Activated naive CD8-positive, alpha-beta T cell treated with anti-CD3 and anti-CD28 coated beads, Interleukin-2, amount 50 U/mL, for 24 hours (primary cell): ENCODE data around the gene FAM217B.

Source experiments
- ATAC-seq: fragments of 150-1000 bp; cut with Tn5 transposase; one replicate; pipeline ENCODE4 v1.10.0; 2021
- DNase-seq: peaks from one replicate; pipeline ENCODE4 v3.0.0; 2021
- H3K27ac Mint-ChIP-seq: one replicate; pipeline ENCODE4 v1.8.0; 2021; ENCODE audit warnings: mild to moderate bottlenecking, mixed read lengths
- H3K27me3 Mint-ChIP-seq: one replicate; pipeline ENCODE4 v1.8.0; 2021; ENCODE audit warnings: mixed read lengths
- H3K36me3 Mint-ChIP-seq: one replicate; pipeline ENCODE4 v1.8.0; 2021; ENCODE audit warnings: low read depth, mixed read lengths
- H3K4me1 Mint-ChIP-seq: one replicate; pipeline ENCODE4 v1.8.0; 2021; ENCODE audit warnings: mixed read lengths
- H3K4me3 Mint-ChIP-seq: one replicate; pipeline ENCODE4 v1.8.0; 2021; ENCODE audit warnings: mild to moderate bottlenecking, moderate library complexity, mixed read lengths
- H3K9me3 Mint-ChIP-seq: one replicate; pipeline ENCODE4 v1.8.0; 2021; ENCODE audit warnings: mixed read lengths

The FAM217B gene

DNA sequence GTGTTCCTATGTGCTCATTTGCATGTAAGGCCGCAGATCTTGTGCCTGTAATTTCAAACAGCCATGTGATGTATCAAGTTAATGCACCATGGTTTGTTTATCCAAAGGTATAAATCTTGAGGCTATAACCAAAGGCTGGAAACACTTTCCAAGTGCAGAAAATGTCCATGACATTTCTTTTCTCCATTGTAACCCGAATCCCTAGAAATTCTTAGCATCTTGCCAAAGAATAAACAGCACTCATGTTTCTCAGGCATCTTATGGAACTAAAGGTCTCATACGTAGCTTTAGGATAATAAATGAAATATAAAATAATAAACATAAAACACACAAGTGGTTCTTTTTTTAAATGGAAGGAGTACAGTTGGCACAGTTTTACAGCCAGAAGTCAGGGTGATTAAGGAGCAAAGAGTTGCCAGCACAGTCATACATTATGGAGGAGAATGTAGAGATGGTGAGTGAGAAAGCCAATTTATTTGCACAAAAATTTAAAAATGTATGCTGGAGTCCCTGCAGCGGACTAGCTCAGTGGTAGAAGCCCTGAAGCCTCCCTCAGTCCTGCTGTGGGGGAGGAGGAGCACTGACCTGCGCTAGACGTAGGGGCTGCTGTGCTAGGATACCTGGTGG is 36.1 kb downstream of the FAM217B start:
- Mint-ChIP-seq H3K4me3 (no peak overlapping the region), H3K36me3 (no peaks in the 10 kb centered on the region)

GRCh38 chr20:59977086-59977485 is 36.9 kb downstream of the FAM217B start:
- no peaks in the 10 kb centered on the region for H3K27me3 Mint-ChIP-seq
- DNase-seq (no peak), ATAC-seq (no peak)
- H3K4me3 Mint-ChIP-seq = no peak overlapping the region
- no peak overlapping the region for H3K27ac Mint-ChIP-seq
- H3K4me1 Mint-ChIP-seq = no peaks in the 10 kb centered on the region
- no peaks in the 10 kb centered on the region for H3K36me3 Mint-ChIP-seq
- H3K9me3 Mint-ChIP-seq = no peaks in the 10 kb centered on the region

More for the DNA sequence above, 36.1 kb downstream of the FAM217B start:
- Mint-ChIP-seq H3K4me1 (no peaks in the 10 kb centered on the region), H3K9me3 (no peaks in the 10 kb centered on the region), H3K27ac (no peak overlapping the region), H3K27me3 (no peaks in the 10 kb centered on the region)
- DNase-seq (no peak), ATAC-seq (no peak)

DNA sequence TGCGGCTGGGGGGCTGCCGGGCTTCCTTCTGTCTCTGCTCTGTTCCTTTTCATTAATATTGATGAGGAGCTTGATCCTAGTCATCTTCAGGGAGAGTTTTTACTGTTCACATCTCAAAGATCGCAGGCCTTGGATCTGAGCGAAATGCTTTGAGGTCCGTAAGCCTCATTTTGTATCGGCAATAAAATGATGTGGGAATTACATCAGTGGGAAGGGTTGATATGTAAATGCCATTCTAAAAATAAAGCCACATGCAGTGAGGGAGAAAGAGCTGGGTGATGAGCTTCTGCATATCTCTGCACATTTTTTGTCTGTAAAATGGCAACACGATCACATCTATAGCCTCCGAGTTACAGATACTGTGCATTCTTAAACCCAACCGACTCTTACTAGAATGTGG is 42.9 kb downstream of the FAM217B start:
- ATAC-seq = no peak
- H3K9me3 Mint-ChIP-seq = no peaks in the 10 kb centered on the region
- no peaks in the 10 kb centered on the region for H3K36me3 Mint-ChIP-seq

DNA sequence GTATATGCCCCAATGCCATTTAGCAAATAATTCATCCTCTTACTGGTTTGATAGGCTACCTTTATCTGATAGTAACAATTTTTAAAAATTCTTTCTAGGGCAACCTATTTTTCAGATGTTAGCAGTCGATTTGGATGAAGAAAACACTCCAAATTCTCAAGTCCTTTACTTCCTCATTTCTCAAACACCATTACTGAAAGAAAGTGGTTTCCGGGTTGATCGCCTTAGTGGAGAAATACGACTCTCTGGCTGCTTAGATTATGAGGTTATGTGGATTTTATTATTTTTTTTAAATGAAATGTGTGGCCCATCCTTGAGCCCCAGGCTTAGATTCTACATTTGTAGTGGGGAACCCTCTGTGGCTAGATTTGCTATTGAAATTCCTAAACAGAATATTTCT is 44.4 kb downstream of the FAM217B start:
- Mint-ChIP-seq H3K4me1 (no peaks in the 10 kb centered on the region), H3K36me3 (no peaks in the 10 kb centered on the region), H3K27ac (no peak overlapping the region), H3K9me3 (no peaks in the 10 kb centered on the region), H3K27me3 (no peaks in the 10 kb centered on the region), H3K4me3 (no peak overlapping the region)
- ATAC-seq = no peak
- no peak for DNase-seq

More for the DNA sequence above, 42.9 kb downstream of the FAM217B start:
- H3K27me3 Mint-ChIP-seq = no peaks in the 10 kb centered on the region
- H3K4me3 Mint-ChIP-seq = no peak overlapping the region
- no peak for DNase-seq
- no peak overlapping the region for H3K27ac Mint-ChIP-seq
- H3K4me1 Mint-ChIP-seq = no peaks in the 10 kb centered on the region

- Mint-ChIP-seq H3K4me1 (no peaks in the 10 kb centered on the region), H3K4me3 (no peak overlapping the region), H3K27me3 (no peaks in the 10 kb centered on the region), H3K36me3 (no peaks in the 10 kb centered on the region), H3K27ac (no peak overlapping the region), H3K9me3 (no peaks in the 10 kb centered on the region)
- ATAC-seq = no peak
- no peak for DNase-seq
Measured at GRCh38 chr20:59985164-59985563, 45.0 kb downstream of the FAM217B start.

GRCh38 chr20:59985864-59986263 is 45.7 kb downstream of the FAM217B start:
- Mint-ChIP-seq H3K27ac (no peak overlapping the region), H3K4me3 (no peak overlapping the region), H3K4me1 (no peaks in the 10 kb centered on the region), H3K9me3 (no peaks in the 10 kb centered on the region), H3K36me3 (no peaks in the 10 kb centered on the region), H3K27me3 (no peaks in the 10 kb centered on the region)
- ATAC-seq = no peak
- DNase-seq = peak; percentile 7

- no peak overlapping the region for H3K27ac Mint-ChIP-seq
- H3K9me3 Mint-ChIP-seq = no peaks in the 10 kb centered on the region
- H3K4me1 Mint-ChIP-seq = no peaks in the 10 kb centered on the region
- no peaks in the 10 kb centered on the region for H3K27me3 Mint-ChIP-seq
- H3K36me3 Mint-ChIP-seq = no peaks in the 10 kb centered on the region
- DNase-seq (no peak), ATAC-seq (no peak)
- H3K4me3 Mint-ChIP-seq = no peak overlapping the region
Measured at GRCh38 chr20:59987135-59987534, 46.9 kb downstream of the FAM217B start.

GRCh38 chr20:59988141-59988540 is 48.0 kb downstream of the FAM217B start:
- no peak overlapping the region for H3K4me3 Mint-ChIP-seq
- no peak overlapping the region for H3K27ac Mint-ChIP-seq
- no peaks in the 10 kb centered on the region for H3K36me3 Mint-ChIP-seq
- no peaks in the 10 kb centered on the region for H3K4me1 Mint-ChIP-seq
- H3K27me3 Mint-ChIP-seq = no peaks in the 10 kb centered on the region
- ATAC-seq (no peak), DNase-seq (no peak)
- no peaks in the 10 kb centered on the region for H3K9me3 Mint-ChIP-seq

DNA sequence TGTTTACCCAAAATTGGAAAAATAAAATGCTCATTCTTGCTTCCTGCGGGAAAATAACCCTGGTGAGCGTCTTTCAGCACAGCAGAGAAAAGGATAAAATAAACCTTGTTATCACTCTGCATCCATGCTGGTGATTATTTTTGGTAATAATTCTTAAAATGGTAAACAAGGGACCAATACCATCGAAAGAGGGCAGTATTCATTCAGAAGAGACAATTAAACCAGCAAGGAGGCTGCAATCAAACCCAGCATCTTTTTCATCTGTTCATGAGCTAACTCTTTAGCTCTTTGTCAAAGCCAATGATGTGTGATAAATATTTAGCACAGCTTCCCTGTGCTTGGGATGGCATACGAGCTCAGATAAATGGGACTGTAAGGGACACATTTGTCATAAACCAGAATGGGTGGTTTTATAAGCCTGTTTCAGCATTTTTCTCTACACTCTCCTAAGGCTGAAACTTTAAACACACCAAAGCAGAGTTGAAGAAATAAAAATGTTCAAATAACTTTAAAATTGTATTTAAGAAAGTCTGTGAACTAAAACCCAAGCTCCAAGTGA is 52.4 kb downstream of the FAM217B start:
- ATAC-seq = no peak
- no peaks in the 10 kb centered on the region for H3K9me3 Mint-ChIP-seq
- H3K4me3 Mint-ChIP-seq = no peak overlapping the region
- H3K36me3 Mint-ChIP-seq = no peaks in the 10 kb centered on the region
- no peak overlapping the region for H3K27ac Mint-ChIP-seq
- DNase-seq = no peak
- H3K4me1 Mint-ChIP-seq = no peaks in the 10 kb centered on the region
- no peaks in the 10 kb centered on the region for H3K27me3 Mint-ChIP-seq

GRCh38 chr20:59993736-59994430 is 53.7 kb downstream of the FAM217B start:
- no peak overlapping the region for H3K27ac Mint-ChIP-seq
- H3K36me3 Mint-ChIP-seq = no peaks in the 10 kb centered on the region
- DNase-seq (no peak), ATAC-seq (no peak)
- no peaks in the 10 kb centered on the region for H3K27me3 Mint-ChIP-seq
- H3K4me3 Mint-ChIP-seq = no peak overlapping the region
- no peaks in the 10 kb centered on the region for H3K9me3 Mint-ChIP-seq
- H3K4me1 Mint-ChIP-seq = no peaks in the 10 kb centered on the region

- Mint-ChIP-seq H3K36me3 (no peaks in the 10 kb centered on the region), H3K27ac (no peak overlapping the region), H3K27me3 (no peaks in the 10 kb centered on the region), H3K9me3 (no peaks in the 10 kb centered on the region), H3K4me3 (no peak overlapping the region), H3K4me1 (no peaks in the 10 kb centered on the region)
- ATAC-seq (no peak), DNase-seq (no peak)
Measured at GRCh38 chr20:59994697-59995122, 54.5 kb downstream of the FAM217B start.

DNA sequence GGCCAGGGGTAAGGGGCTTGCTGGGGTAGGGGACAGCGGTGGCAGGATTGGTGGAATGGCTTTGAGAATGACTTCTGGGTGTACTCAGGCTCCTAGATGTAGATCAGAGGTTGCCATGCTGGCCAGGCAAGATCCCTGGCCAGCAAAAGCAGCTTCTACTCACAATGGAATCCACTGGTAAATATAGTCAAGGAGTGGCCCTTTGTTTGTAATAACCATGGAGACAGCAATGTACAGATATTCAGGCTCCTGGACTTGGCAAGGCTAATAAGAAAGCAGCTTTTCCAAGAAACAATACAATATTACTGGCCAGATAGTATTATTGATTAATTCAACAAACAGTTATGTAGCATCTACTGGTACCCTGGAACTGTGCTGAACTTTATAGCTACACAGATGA is 55.9 kb downstream of the FAM217B start:
- Mint-ChIP-seq H3K9me3 (no peaks in the 10 kb centered on the region), H3K36me3 (no peaks in the 10 kb centered on the region), H3K4me3 (no peak overlapping the region), H3K27me3 (no peaks in the 10 kb centered on the region), H3K4me1 (no peaks in the 10 kb centered on the region), H3K27ac (no peak overlapping the region)
- ATAC-seq (no peak), DNase-seq (no peak)

GRCh38 chr20:59997896-59998295 is 57.7 kb downstream of the FAM217B start:
- Mint-ChIP-seq H3K4me3 (no peak overlapping the region), H3K27me3 (no peaks in the 10 kb centered on the region), H3K27ac (no peak overlapping the region), H3K4me1 (no peaks in the 10 kb centered on the region), H3K9me3 (no peaks in the 10 kb centered on the region), H3K36me3 (no peaks in the 10 kb centered on the region)
- ATAC-seq (no peak), DNase-seq (no peak)
